MM.1S (cell line): ENCODE data around the gene ZNF443.
"Not testable (repeated sequence)": the region's sequence is repeated elsewhere in the genome, so short reads cannot be mapped to it uniquely, and the experiment has no call there.

Experiments used
- DNase-seq: peaks from one replicate; pipeline ENCODE4 v3.0.0-alpha.2; 2015
- H2AFZ ChIP-seq: fragments of 300-600 bp; sonication (generic); 2 replicates; pipeline ENCODE4 v1.6.0; 2016; ENCODE audit warnings: antibody characterized with exemption, low read length
- H3F3A ChIP-seq: fragments of 300-600 bp; sonication (generic); 2 replicates; pipeline ENCODE4 v1.6.1; 2016; ENCODE audit warnings: mild to moderate bottlenecking, antibody characterized with exemption, low read length, moderate library complexity, mixed read lengths; ENCODE audit not compliant: insufficient read depth
- H3K27ac ChIP-seq: fragments of 300-600 bp; sonication (generic); 2 replicates; pipeline ENCODE4 v1.5.1; 2016; ENCODE audit warnings: mild to moderate bottlenecking, low read length
- H3K27me3 ChIP-seq: fragments of 300-600 bp; sonication (generic); replicated peaks from 2 replicates; pipeline ENCODE4 v1.6.0; 2016; ENCODE audit warnings: low read length; ENCODE audit not compliant: insufficient read depth
- H3K36me3 ChIP-seq: fragments of 300-600 bp; sonication (generic); replicated peaks from 2 replicates; pipeline ENCODE4 v1.6.1; 2016; ENCODE audit warnings: mild to moderate bottlenecking, low read length, mixed read lengths; ENCODE audit not compliant: insufficient read depth
- H3K4me1 ChIP-seq: fragments of 300-600 bp; sonication (generic); 2 replicates; pipeline ENCODE4 v1.6.1; 2016; ENCODE audit warnings: low read length, mixed read lengths
- H3K4me2 ChIP-seq: fragments of 300-600 bp; sonication (generic); 2 replicates; pipeline ENCODE4 v1.6.0; 2016; ENCODE audit warnings: low read depth, low read length
- H3K4me3 ChIP-seq: fragments of 300-600 bp; sonication (generic); 2 replicates; pipeline ENCODE4 v1.5.1; 2016; ENCODE audit warnings: low read length, mixed read lengths
- H3K79me2 ChIP-seq: fragments of 300-600 bp; sonication (generic); 2 replicates; pipeline ENCODE4 v1.6.1; 2016; ENCODE audit warnings: mixed run types, low read length, mixed read lengths
- H3K9ac ChIP-seq: fragments of 300-600 bp; sonication (generic); 2 replicates; pipeline ENCODE4 v1.6.1; 2016; ENCODE audit warnings: low read length, mixed read lengths
- H3K9me2 ChIP-seq: fragments of 300-600 bp; sonication (generic); replicated peaks from 2 replicates; pipeline ENCODE4 v1.6.1; 2016; ENCODE audit warnings: mild to moderate bottlenecking, low read length, mixed read lengths; ENCODE audit not compliant: insufficient read depth
- H3K9me3 ChIP-seq: fragments of 300-600 bp; sonication (generic); replicated peaks from 2 replicates; pipeline ENCODE4 v1.6.1; 2016; ENCODE audit warnings: mild to moderate bottlenecking, low read length, mixed read lengths; ENCODE audit not compliant: insufficient read depth
- H4K20me1 ChIP-seq: fragments of 300-600 bp; sonication (generic); 2 replicates; pipeline ENCODE4 v1.6.1; 2016; ENCODE audit warnings: mild to moderate bottlenecking, low read length, moderate library complexity, mixed read lengths; ENCODE audit not compliant: insufficient read depth
- CTCF ChIP-seq: fragments of 300-600 bp; sonication (generic); IDR thresholded peaks from 2 replicates; pipeline ENCODE4 v1.5.1; 2016; ENCODE audit warnings: antibody characterized with exemption, low read length, mixed read lengths
- EZH2 ChIP-seq: fragments of 300-600 bp; sonication (generic); optimal IDR thresholded peaks from 2 replicates; pipeline ENCODE3; 2017; ENCODE audit warnings: low read depth, mild to moderate bottlenecking, antibody characterized with exemption, low read length, mixed read lengths
- EZH2phosphoT487 ChIP-seq: fragments of 300-600 bp; sonication (generic); IDR thresholded peaks from 2 replicates; pipeline ENCODE4 v1.6.1; 2018; ENCODE audit warnings: antibody characterized with exemption, low read length

ZNF443 gene

GRCh38 chr19:12464769-12465168, 23.9 kb upstream of the ZNF443 start:
- H2AFZ ChIP-seq, result no peak overlapping the region
- H3K9me2 ChIP-seq, result no peaks in the 10 kb centered on the region
- no peak overlapping the region for H3K4me3 ChIP-seq
- no peak overlapping the region for H3K4me2 ChIP-seq
- no peak for DNase-seq
- peaks cover 21% of the 10 kb centered on the region for H3K79me2 ChIP-seq
- H3K4me1 ChIP-seq, result no peaks in the 10 kb centered on the region
- H3K36me3 ChIP-seq, result peaks cover 36% of the 10 kb centered on the region
- no peak overlapping the region for H3K9ac ChIP-seq
- TF ChIP-seq CTCF, result no peak
- no peak for TF ChIP-seq EZH2phosphoT487
- TF ChIP-seq EZH2, result no peak
- H3F3A ChIP-seq, result no peaks in the 10 kb centered on the region
- H3K27me3 ChIP-seq, result no peaks in the 10 kb centered on the region
- H4K20me1 ChIP-seq, result no peaks in the 10 kb centered on the region
- no peak overlapping the region for H3K27ac ChIP-seq
- no peaks in the 10 kb centered on the region; the same call in 1 of the 2 replicates for H3K9me3 ChIP-seq

- not testable (repeated sequence) for H3F3A ChIP-seq, H4K20me1 ChIP-seq, H3K9ac ChIP-seq, H3K9me3 ChIP-seq, H3K4me2 ChIP-seq, H3K4me1 ChIP-seq, H3K9me2 ChIP-seq, H2AFZ ChIP-seq, DNase-seq, H3K4me3 ChIP-seq, H3K27ac ChIP-seq, H3K27me3 ChIP-seq
- peaks cover 35% of the 10 kb centered on the region for H3K36me3 ChIP-seq
- peaks cover 16% of the 10 kb centered on the region for H3K79me2 ChIP-seq
Measured at GRCh38 chr19:12464139-12464538, 23.3 kb upstream of the ZNF443 start.

GRCh38 chr19:12453495-12453894, 12.7 kb upstream of the ZNF443 start:
- Histone ChIP-seq H3K27me3 (no peaks in the 10 kb centered on the region), H3K9me2 (no peaks in the 10 kb centered on the region), H3K79me2 (no peaks in the 10 kb centered on the region), H3K4me1 (no peaks in the 10 kb centered on the region), H3K4me2 (no peak overlapping the region), H4K20me1 (no peaks in the 10 kb centered on the region), H3K4me3 (no peak overlapping the region), H3F3A (no peaks in the 10 kb centered on the region), H3K9me3 (no peaks in the 10 kb centered on the region), H3K36me3 (no peaks in the 10 kb centered on the region), H3K9ac (no peak overlapping the region), H3K27ac (no peak overlapping the region), H2AFZ (no peak overlapping the region)
- no peak for DNase-seq
- TF ChIP-seq CTCF (no peak), EZH2phosphoT487 (no peak), EZH2 (no peak)

GRCh38 chr19:12450844-12451243, 10.0 kb upstream of the ZNF443 start:
- no peaks in the 10 kb centered on the region for H3K4me1 ChIP-seq
- H3F3A ChIP-seq, result no peaks in the 10 kb centered on the region
- no peak overlapping the region for H3K9ac ChIP-seq
- no peak for TF ChIP-seq CTCF
- no peak for TF ChIP-seq EZH2
- TF ChIP-seq EZH2phosphoT487, result no peak
- H3K9me2 ChIP-seq, result no peaks in the 10 kb centered on the region
- no peaks in the 10 kb centered on the region for H3K27me3 ChIP-seq
- no peak for DNase-seq
- no peak overlapping the region for H3K27ac ChIP-seq
- H3K4me3 ChIP-seq, result no peak overlapping the region
- H3K9me3 ChIP-seq, result no peaks in the 10 kb centered on the region
- no peak overlapping the region for H3K4me2 ChIP-seq
- no peak overlapping the region for H2AFZ ChIP-seq
- no peaks in the 10 kb centered on the region for H3K79me2 ChIP-seq
- no peaks in the 10 kb centered on the region for H4K20me1 ChIP-seq
- H3K36me3 ChIP-seq, result no peaks in the 10 kb centered on the region
